Measurements from ENCODE around the gene KLF4.
"Not testable (repeated sequence)": the region's sequence is repeated elsewhere in the genome, so short reads cannot be mapped to it uniquely, and the experiment has no call there.

Gene KLF4

DNA sequence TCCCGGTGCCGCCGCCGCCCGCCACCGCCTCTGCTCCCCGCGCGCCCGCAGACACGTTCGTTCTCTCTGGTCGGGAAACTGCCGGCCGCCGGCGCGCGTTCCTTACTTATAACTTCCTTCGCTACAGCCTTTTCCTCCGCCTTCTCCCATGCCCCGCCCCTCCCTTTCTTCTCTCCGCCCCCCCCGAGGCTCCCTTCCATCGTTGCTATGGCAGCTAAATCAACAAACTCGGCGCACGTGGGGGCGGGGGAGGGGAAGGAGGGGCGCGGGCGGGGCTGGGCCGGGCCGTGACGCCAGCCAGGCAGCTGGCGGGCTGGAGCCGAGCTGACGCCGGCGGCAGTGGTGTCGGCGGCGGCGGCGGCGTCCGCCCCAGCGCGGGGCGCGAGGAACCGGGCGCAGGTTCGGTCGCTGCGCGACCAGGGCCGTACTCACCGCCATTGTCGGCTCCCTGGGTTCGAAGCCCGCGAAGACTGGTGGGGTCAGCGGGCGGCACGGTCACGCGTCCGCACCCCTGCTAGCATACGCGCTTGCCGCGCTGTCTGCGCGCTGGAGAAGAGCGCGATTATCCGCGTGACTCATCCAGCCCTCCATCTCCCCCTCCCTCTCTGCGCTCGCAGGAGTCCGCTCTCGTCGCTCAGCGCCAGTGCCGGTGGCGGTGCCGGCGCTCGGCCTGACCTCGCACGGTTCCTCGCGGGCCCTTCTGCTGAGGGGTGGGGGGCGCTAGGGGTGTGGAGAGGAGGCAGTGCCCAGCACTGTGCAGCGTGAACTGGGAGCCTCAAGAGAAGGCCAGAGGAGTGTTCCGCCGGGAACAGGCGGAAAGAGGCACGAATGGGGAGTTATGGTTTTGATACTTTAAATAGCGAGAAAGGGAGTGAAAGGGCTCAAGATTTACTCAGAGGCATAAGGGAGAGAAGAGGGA lies at the start of gene KLF4:
Gene KLF4, minus strand, starts transcription at position 83 of the 919 bp plus-strand sequence. CDS start 597 bp downstream, outside the sequence.
- DNase-seq (ENCODE audit: low read depth in 2 of 2): peak; percentile 16 to 27

DNA sequence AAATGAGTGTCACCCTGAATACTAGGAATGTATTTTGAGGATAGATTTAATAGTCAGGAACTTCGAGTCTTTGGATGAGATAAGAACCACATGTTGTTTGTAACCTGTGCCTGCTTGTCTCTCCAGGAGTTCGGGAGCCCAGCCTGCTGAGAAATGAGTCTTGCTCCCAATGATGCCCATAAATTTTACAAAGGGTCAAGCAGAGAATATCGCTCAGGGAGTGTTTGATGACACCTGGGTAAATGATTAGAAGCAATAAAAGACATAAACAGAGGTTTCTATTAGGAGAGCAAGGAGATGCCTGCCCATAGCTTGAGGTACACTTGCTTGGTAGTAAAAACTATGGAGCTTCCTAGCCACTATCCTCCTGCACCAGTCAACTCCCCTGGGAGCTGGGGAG lies 46.9 kb upstream of the KLF4 start:
- no peak for DNase-seq (ENCODE audit: low read depth in 2 of 2)

DNA sequence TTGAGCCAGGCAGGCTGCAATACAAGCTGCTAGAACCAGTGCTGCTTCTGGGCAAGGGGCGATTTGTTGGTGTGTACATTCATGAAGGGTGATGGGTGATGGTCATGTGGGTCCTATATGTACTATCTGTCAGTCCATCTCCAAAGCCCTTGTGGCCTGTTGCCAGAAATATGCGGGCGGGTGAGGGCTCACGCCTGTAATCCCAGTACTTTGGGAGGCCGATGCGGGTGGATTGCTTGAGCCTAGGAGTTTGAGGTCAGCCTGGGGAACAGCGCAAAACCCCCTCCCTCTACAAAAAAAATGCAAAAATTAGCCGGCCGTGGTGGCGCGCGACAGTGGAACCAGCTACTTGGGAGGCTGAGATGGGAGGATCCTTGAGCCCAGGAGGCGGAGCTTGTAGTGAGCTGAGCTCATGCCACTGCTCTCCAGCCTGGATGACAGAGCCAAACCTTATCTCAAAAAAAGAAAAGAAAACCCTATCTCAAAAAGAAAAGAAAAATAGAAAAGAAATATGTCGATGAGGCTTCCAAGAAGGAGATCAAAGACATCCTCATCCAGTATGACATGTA lies 45.0 kb upstream of the KLF4 start:
- no peak for DNase-seq (ENCODE audit: low read depth in 2 of 2)

DNA sequence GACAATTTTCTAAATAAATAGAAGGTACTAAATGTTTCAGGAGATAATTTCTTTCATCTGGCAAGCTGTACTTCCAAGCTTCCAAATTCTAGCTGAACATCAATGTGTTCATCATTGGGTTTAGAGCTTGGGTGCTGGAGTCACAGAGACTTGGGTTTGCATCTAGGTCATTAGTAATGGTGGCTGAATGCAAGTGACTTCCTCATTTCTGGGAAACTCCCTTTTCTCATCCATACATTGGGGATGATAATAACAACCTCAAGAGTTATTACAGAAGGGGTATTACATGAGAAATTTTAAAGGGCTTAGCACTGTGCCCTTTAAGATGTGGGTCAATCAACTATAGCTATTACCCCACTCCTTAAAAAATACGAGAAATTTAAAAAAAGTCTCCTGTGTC lies 41.1 kb upstream of the KLF4 start:
- no peak for DNase-seq (ENCODE audit: low read depth in 2 of 2)

DNA sequence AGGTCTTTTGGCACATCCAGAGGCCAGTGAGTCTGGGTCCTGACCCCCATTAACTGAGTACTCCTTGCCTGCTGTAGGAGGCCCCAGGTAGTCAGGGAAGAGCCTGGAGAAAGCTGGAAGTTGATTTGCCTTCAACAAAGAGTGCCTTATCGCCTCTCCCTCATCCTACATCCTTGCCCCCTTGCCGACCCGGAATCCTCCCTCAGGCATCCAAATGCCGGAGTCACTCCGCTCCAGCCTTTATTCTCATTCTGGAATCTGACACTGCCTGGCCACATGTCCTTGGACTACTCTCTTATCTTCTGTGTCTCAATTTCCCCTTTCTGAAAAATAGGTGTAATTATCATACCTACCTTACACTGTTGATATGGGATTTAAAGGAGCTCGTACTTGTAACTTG lies 39.1 kb upstream of the KLF4 start:
- no peak for DNase-seq (ENCODE audit: low read depth in 2 of 2)

DNA sequence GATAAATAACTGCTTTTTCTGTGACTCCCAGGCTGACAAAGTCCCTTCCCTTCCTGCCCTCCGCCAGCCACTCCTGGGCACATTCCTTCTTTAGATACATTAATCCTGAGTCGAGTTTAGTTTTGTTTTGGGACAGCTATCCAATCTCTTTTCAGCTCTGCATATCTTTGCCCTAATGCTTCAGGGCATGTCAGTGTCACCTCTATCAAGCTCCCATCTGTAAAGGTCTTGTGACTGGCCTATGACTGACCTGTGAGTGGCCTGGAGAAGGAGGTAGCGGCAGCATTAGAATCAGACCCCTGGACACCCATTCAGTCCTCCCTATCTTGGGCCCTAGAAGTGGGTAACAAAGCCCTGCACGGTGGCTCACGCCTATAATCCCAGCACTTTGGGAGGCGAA lies 34.0 kb upstream of the KLF4 start:
- no peak for DNase-seq (ENCODE audit: low read depth in 2 of 2)

DNA sequence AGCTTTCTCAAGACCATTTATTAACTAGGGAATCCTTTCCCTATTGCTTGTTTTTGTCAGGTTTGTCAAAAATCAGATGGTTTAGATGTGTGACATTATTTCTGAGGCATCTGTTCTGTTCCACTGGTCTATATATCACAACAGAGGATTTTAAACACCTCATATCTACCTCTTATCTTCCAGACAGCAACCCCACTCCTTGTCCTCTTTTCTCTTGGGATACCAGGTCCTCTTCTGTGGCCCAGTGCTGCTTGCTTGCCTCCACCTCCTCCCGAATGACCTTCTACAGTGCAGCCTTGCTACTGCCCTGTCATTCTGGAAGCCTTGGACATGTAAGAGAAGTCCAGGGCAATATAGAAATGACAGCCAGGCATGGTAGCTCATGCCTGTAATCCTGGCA lies 30.6 kb upstream of the KLF4 start:
- no peak for DNase-seq (ENCODE audit: low read depth in 2 of 2)

DNA sequence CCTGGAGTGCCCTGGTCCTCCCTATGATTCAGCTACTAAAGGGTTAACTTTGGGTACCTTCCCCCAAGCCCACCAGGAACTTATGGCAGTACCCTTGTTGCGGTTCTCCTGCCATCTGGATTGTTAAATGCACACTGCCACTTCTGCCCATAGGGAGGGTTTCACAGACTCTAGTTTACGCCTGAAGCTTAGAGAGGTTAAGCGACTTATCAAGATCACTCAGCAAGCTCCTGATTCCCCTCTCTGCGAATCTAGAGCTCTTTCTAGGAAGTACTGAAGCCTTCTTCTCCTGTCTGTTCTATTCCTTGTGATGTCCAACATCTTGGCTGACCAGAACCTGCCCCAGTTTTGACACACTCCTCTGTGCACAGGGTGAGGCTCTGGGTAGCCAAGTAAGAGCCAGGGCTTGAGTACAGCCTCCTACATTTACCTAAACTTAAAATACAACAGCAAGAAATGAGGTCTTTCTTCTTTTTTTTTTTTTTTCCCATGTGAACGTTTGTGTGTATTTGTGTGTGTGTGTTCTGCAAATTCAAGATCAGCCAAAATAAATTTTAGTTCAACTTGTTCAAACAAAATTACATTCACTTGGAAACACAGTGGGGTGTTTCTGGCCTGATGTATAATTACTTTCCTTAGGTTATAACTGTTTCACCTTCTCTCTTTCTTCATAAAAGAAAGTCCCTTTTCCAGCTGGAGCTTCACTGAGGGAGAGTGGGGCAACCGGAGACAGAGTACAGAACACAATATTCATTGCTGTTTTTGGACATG lies 28.7 kb upstream of the KLF4 start:
- no peak for DNase-seq (ENCODE audit: low read depth in 2 of 2)

DNA sequence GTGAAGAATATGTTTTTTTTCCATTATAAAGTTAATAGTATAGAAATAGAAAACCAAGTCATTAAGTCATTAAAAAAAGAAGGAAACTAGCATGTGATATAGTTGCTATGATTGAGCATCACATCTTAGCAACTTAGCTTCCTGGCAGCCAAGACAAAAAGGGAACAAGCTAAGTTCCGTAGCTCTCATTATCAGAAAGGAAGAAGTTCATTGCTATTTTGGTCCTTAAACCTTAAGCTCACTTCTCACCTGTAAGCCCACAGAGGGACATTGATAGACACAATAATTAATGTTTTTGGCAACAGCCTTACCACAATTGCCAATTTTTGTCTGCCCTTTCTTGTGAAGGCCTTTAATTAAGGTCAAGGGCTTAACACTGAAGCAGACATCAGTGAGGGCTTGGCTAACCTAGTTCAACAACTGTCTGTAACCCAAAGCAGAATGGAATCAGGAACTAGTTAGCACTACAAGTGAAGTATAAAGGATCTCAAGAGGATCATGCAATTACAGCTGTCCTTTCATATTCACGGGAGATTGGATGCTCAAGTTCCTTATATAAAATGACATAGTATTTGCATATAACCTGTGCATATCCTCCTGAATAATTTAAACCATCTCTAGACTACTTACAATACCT lies 24.0 kb upstream of the KLF4 start:
- DNase-seq (ENCODE audit: low read depth in 2 of 2): no peak

DNA sequence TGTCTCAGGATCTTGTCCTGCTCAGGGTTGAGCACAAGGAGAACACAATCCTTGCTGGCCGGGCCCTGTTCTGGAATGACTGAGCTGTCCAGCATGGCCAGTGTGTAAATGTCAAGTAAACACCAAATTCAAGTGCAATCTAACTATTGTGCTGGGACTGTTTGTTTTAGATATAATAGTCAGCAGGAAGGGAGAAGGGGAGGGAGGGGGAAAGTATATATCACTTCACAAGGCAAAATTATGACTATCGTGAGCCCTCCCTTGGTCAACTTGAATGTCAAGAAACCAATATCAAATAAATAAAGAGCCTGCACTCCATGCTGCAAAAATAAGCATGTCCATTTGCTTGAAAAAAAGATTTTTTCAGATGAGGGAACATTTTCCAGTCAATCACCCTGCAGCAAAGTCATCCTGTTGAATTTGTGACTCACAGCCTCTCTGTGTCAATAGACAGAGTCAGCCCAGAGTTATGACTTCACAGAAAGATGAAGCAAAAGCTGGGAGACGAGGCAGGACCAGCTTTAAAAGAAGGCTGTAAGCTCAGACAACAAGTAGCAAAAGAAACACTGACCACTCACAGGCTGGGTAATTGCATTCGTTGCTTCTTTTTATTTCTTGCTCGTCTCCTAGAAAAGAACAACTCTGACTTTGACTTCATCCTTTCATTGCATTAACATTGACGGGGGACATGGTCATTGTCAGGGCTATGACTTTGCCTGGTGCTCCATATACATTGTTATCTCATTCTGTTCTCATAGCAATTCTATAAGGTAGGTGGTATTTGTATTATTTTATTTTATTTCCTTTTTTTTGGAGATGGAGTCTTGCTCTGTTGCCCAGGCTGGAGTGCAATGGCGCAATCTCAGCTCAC lies 15.3 kb upstream of the KLF4 start:
- no peak for DNase-seq (ENCODE audit: low read depth in 2 of 2)

DNA sequence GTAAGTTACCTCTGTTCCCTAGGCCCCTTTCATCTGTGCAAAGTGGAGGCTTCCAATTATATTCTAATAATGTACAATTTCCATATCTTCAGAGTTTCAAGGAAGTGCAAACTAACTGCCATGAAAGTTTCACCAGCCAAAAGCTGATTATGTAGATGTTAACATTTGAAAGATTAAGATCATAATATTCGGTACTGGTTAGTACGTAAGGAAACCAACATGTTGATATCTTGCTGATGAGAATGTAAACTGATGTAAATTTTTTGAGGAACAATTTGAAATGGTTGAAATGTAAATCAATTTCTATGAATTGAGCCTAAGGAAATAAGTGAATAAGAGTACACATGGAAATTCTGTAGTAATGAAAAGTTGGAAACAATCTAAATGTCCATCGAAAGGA lies 12.9 kb upstream of the KLF4 start:
- DNase-seq (ENCODE audit: low read depth in 2 of 2): no peak

DNA sequence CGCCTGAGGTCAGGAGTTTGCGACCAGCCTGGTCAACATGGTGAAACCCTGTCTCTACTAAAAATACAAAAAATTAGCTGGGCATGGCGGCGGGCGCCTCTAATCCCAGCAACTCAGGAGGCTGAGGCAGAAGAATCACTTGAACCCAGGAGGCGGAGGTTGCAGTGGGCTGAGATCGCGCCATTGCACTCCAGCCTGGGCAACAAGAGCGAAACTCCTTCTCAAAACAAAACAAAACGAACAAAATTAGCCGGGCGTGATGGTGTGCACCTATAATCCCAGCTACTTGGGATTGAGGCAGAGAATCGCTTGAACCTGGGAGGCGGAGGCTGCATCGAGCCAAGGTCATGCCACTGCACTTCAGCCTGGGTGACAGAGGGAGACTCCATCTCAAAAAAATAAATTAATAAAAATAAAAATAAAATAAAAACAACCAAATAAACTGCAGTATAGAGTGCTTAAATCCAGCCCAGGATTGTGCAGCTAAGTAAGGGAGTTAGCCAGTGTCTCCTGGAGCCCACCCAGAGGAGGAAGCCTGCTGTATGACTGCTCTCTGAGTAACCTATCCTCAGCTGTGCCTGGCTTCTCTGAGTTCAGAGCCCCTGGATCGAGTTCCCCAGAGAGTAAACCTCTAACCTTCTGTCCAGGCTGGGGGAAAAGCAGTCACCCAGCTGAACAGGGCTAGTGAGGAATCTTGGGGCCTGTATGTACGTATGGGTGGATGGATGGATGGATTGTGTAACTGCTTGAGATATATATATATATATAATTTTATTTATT lies 11.0 kb upstream of the KLF4 start:
- DNase-seq (ENCODE audit: low read depth in 2 of 2): not testable (repeated sequence)

DNA sequence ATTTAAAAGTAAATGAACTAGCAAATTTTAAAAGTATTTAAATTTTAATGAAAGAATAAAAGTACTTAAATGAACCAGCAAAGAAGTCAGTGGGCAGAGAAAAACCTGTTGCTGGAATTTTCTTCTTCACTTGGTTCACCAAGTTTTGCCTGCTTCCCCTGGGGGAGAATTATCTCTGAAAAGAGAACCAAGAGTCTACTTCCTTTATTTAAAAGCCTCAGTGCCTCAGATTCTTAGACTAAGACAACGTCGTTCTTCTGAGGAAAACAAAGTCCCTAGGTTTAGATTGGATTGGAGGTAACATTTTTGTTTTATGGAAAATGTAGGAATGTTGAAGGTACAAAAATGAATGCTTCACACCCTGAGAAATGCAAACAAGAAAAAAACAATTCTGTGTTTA lies 7.4 kb upstream of the KLF4 start:
- no peak for DNase-seq (ENCODE audit: low read depth in 2 of 2)

DNA sequence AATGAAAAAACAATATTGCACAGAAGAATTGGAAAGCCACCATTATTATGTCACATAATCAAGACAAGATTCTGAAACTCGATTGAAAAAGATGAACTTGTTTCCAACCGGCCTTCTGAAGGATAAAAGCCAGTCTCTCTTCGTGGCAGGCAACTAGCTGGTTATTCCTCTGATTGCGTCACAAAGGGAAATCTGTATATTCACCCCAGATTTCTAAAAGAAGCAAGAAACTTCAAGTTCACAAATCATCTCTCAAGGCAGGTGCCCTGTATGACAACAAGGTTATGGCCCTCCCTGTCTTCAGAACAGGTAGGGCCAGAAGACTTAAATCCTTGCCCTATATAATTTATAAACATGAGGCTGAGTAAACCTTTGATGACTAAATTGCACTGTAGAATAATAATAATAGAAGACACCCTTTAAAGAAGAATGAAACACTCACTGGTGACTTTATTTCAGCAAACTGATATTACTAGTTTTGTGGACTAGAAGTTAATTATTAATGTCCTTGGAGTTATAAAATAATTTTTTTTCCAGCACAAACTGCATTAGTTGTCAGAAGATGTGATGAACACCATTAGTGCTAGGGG lies 2.9 kb upstream of the KLF4 start:
- no peak for DNase-seq (ENCODE audit: low read depth in 2 of 2)

DNA sequence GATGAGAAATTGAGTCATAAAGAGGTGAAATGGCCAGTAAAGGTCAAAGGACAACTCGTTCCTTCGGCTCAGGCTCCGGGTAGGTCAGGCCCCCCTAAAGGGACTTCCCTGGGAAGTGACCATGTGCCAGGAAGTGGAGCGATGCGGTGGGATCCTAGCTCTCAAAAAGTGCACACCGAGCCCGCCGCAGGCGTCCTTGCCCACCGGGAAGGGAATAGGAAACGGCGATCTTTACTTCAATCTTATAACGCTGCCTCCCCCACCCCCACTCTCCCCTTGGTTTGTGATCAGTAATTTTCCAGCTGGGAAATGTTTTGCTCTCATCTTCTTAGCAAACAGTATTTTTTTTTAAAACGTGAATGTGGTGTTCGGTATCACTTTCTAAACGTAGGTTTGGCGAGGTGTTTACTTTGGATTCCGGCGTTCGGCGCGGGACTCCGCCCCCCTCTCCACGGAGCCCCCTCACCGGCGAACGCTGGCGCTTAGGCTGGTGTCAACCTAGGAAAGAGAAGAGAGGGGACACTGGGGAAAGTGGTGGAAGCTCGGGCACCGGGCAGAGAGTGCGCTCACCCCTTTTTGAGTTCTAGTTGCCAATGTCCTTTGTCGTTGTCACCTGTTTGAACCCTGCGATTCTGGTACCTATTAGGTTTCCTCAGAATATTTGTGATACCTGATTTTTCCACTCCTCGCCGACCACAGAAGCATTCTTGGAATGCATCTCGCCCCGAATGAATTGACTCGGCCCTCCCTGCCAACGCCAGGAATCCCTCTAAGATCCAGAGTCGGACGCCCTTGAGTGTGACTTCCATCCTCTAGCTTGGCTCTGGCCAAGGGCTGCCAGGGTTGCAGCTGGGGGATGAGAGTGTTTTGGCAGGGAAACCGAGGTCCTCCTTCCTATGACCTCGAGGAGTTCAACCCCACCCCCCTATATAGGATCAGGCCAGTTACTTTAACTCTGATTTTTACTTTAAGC lies 1.8 kb upstream of the KLF4 start:
- no peak for DNase-seq (ENCODE audit: low read depth in 2 of 2)

DNA sequence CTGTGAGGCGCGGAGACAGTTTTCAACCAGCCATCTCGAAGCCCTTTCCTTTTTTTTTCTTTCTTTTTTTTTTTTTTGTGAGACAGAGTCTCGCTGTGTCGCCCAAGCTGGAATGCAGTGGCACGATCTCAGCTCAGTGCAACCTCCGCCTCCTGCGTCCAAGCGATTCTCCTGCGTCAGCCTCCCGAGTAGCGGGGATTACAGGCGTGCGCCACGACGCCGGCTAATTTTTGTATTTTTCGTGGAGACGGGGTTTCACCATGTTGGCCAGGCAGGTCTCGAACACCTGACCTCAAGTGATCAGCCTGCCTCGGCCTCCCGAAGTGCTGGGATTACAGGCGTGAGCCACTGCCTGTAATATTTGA lies 1.0 kb upstream of the KLF4 start:
- DNase-seq (ENCODE audit: low read depth in 2 of 2): not testable (repeated sequence)

DNA sequence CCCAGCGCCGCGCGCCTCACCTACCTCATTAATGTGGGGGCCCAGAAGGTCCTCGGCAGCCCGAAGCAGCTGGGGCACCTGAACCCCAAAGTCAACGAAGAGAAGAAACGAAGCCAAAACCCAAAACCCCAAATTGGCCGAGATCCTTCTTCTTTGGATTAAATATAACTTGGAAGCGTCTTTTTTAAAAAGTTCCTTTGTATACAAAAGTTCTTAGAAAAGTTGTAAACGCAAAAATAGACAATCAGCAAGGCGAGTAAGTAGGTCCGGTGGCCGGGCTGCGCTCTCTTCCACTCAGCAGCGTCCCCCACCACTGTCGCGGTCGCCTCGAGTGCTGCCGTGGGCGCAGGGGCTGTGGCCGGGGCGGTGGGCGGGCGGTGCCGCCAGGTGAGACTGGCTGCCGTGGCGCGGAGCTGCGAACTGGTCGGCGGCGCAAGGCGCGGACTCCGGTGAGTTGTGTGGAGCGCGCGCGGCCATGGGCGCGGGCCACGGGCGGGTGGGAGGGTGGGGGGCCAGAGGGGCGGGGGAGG lies 360 bp downstream of the KLF4 start:
- no peak for DNase-seq (ENCODE audit: low read depth in 2 of 2)

DNA sequence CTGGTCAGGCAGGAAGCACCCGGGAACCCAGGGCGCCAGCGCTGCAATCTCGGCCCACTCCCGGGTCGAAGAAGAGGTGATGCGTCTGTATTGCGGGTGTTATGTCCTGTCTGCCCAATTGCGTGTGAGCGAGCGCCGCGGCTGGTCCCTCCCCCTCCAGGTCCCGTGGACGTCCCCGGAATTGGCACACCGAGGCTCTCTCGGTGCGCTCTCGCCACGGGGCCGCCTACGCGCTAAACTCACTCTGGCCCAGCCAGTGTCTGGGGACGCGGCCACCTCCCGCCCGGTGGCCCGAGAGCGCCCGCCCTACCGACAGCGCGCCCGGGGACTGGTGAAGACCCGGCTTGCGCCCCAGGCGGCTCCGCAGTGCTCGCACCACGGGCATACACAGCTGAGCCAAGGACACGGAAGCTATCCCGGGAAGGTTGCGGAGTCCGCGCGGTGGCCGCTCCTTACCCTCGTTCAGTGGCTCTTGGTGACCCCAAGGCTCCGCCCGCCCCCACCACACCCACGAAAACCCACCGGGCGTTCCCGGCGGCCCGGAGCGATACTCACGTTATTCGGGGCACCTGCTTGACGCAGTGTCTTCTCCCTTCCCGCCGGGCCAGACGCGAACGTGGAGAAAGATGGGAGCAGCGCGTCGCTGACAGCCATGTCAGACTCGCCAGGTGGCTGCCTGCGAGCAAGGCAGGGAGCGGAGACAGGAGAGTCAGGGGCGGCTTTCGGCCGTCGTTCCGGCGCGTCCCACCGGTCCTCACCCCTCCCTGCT lies 1.0 kb downstream of the KLF4 start:
- no peak for DNase-seq (ENCODE audit: low read depth in 2 of 2)
